Caco-2 (cell line): ENCODE results near the gene RPS6KA2. TPM values are rescaled to one million over a fixed set of nuclear protein-coding genes. Genes with fewer than 3 reads are reported as not detected.

ENCODE experiments used
- BruUV-seq: library from RNA; stranded (reverse); fragments of 400-500 nt; replicated peaks from 2 replicates; lab custom pipeline; 2021; lab: Mats Ljungman, UMichigan
- CTCF ChIA-PET: fragments of 300-600 bp; sonication (Branson Sonifier 250); formaldehyde crosslinking; loops from one replicate; lab custom pipeline; 2022; ENCODE audit warnings: antibody characterized with exemption; lab: Charles Lee
- POLR2A ChIA-PET: fragments of 300-600 bp; sonication (Branson Sonifier 250); formaldehyde crosslinking; loops from one replicate; lab custom pipeline; 2022; ENCODE audit warnings: antibody characterized with exemption; lab: Charles Lee
- DNase-seq, 2 experiments: peaks; one replicate each; pipeline versions ENCODE4 v3.0.0 to v3.0.0-alpha.2; 2020 to 2022
- H3K27me3 ChIP-seq: replicated peaks from 2 replicates; pipeline ENCODE4 v1.6.0; 2011; ENCODE audit warnings: low read length; ENCODE audit not compliant: control insufficient read depth, insufficient read depth
- H3K36me3 ChIP-seq: 2 replicates; pipeline ENCODE4 v1.5.1; 2011; ENCODE audit warnings: low read length; ENCODE audit not compliant: control insufficient read depth, insufficient read depth
- H3K4me1 ChIP-seq: fragments of 250-450 bp; sonication (Bioruptor Pico); 2 replicates; pipeline ENCODE4 v1.5.1; 2020; ENCODE audit warnings: mild to moderate bottlenecking
- H3K4me3 ChIP-seq: 2 replicates; pipeline ENCODE4 v1.5.1; 2011; ENCODE audit warnings: low read depth, mild to moderate bottlenecking, control low read depth, low read length
- H3K9me3 ChIP-seq: fragments of 250-450 bp; sonication (Bioruptor Pico); 2 replicates; pipeline ENCODE4 v1.5.1; 2020; ENCODE audit warnings: mild to moderate bottlenecking, moderate library complexity
- H3K27ac Mint-ChIP-seq: one replicate; pipeline ENCODE4 v1.8.0; 2022; ENCODE audit warnings: mixed read lengths; ENCODE audit not compliant: unreplicated experiment
- H3K27me3 Mint-ChIP-seq: one replicate; pipeline ENCODE4 v1.8.0; 2022; ENCODE audit warnings: mixed read lengths; ENCODE audit not compliant: insufficient read depth, unreplicated experiment
- H3K36me3 Mint-ChIP-seq: one replicate; pipeline ENCODE4 v1.8.0; 2022; ENCODE audit warnings: mild to moderate bottlenecking, mixed read lengths; ENCODE audit not compliant: insufficient read depth, unreplicated experiment
- H3K4me1 Mint-ChIP-seq: one replicate; pipeline ENCODE4 v1.8.0; 2022; ENCODE audit warnings: low read depth, mixed read lengths; ENCODE audit not compliant: unreplicated experiment
- H3K4me3 Mint-ChIP-seq: one replicate; pipeline ENCODE4 v1.8.0; 2022; ENCODE audit warnings: mild to moderate bottlenecking, moderate library complexity, mixed read lengths; ENCODE audit not compliant: unreplicated experiment
- H3K9me3 Mint-ChIP-seq: one replicate; pipeline ENCODE4 v1.8.0; 2022; ENCODE audit warnings: mixed read lengths; ENCODE audit not compliant: unreplicated experiment
- CTCF ChIP-seq, 2 experiments: fragments of 200-600 bp in 1 of 2; IDR thresholded peaks; 1 replicate in 1 of 2; 2 replicates in 1 of 2; pipeline versions ENCODE4 v1.5.1 to v1.8.0; 2011 to 2022; ENCODE audit warnings: antibody characterized with exemption in 1 of 2, control low read depth in 1 of 2, inconsistent platforms in 1 of 2, low read depth in 1 of 2, low read length in 1 of 2, mild to moderate bottlenecking in 1 of 2, moderate library complexity in 1 of 2; ENCODE audit not compliant: insufficient read depth in 1 of 2, severe bottlenecking in 1 of 2, unreplicated experiment in 1 of 2
- intact Hi-C: fragments of 100-400 bp; cut with micrococcal nuclease; formaldehyde crosslinking; loops from one replicate; pipeline ENCODE4 v1.10.0; 2022; ENCODE audit not compliant: unreplicated experiment
- total RNA-seq: library from RNA; stranded (reverse); gene quantifications from 2 replicates; pipeline ENCODE4 v1.2.3, GENCODE V29; 2022

RPS6KA2 gene
- total RNA-seq, 1 experiment from 2014 or later: 5.6 TPM

DNA sequence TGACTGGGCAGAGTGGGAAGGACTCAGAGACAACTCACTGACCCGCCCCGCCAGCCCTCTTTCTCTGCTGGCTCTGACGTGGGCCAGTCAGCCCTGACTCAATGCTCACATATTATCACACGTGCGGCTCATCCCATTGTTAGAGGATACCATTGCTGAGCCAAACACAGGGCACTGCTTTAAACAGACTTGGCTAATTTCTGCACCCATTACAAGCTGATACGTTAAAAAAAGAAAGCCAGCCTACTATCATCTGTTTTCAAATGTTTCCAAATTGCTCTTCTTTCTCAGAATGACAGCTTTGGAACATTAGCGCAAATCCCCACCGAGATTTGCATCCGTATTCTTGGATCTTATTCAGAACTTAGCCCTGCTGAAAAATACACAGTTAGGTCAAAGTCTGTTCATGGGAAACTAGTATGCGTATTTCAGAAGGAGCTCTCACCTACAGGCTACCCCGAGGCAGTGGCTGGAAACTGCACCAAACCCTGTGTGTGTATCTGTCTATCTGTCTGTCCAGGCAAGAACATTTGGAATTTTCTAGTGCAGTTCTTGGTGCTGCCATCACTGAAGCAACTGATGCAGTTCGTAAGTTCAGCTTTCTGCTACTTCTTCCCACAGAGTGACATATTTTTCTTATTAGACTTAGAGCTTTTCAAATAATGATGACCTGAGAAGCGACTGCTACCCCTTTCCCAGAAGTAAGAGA, 73.3 kb downstream of the RPS6KA2 start:
- no peaks in the 10 kb centered on the region for H3K4me1 ChIP-seq
- no peak overlapping the region for H3K27ac Mint-ChIP-seq
- H3K4me3 Mint-ChIP-seq: no peak overlapping the region
- H3K9me3 Mint-ChIP-seq: no peaks in the 10 kb centered on the region
- H3K36me3 Mint-ChIP-seq: no peaks in the 10 kb centered on the region
- intact Hi-C loops: no loop called here
- BruUV-seq: no TSS peak
- ChIA-PET CTCF (no interaction called here), POLR2A (no interaction called here)
- no peak overlapping the region for H3K4me3 ChIP-seq
- 0 out of 2 replicates have a peak, but pooled peaks cover 5% of the 10 kb centered on the region for H3K9me3 ChIP-seq
- no peaks in the 10 kb centered on the region for H3K4me1 Mint-ChIP-seq
- H3K27me3 ChIP-seq: peaks cover 2% of the 10 kb centered on the region
- TF ChIP-seq CTCF (IDR thresholded peaks at IDR 0.05; ENCODE audit: insufficient read depth in 1 of 2, low read depth in 1 of 2, low read length in 1 of 2, severe bottlenecking in 1 of 2, unreplicated experiment in 1 of 2): no peak
- H3K36me3 ChIP-seq: no peaks in the 10 kb centered on the region
- DNase-seq: no peak
- H3K27me3 Mint-ChIP-seq: peaks cover 27% of the 10 kb centered on the region

GRCh38 chr6:166552600-166552999, 74.5 kb downstream of the RPS6KA2 start:
- CTCF ChIA-PET: interaction anchor here (0.6 kb wide), 1 partner anchor 358 kb away, joined by 9 read pairs; no protein-coding TSS in a partner anchor
- intact Hi-C loops: no loop called here

More at GRCh38 chr6:166552600-166552999, 74.5 kb downstream of the RPS6KA2 start:
- no peak overlapping the region for H3K4me3 Mint-ChIP-seq
- H3K36me3 Mint-ChIP-seq: no peaks in the 10 kb centered on the region
- H3K36me3 ChIP-seq: no peaks in the 10 kb centered on the region
- H3K27me3 Mint-ChIP-seq: peaks cover 36% of the 10 kb centered on the region
- no peaks in the 10 kb centered on the region for H3K4me1 Mint-ChIP-seq
- no peak overlapping the region for H3K27ac Mint-ChIP-seq
- TF ChIP-seq CTCF (IDR thresholded peaks at IDR 0.05; ENCODE audit: insufficient read depth in 1 of 2, low read depth in 1 of 2, low read length in 1 of 2, severe bottlenecking in 1 of 2, unreplicated experiment in 1 of 2): no peak
- peaks cover 2% of the 10 kb centered on the region for H3K27me3 ChIP-seq
- no peaks in the 10 kb centered on the region for H3K4me1 ChIP-seq
- H3K4me3 ChIP-seq: no peak overlapping the region
- POLR2A ChIA-PET: no interaction called here
- no peaks in the 10 kb centered on the region for H3K9me3 Mint-ChIP-seq
- 0 out of 2 replicates have a peak, but pooled peaks cover 5% of the 10 kb centered on the region for H3K9me3 ChIP-seq
- BruUV-seq: no TSS peak
- DNase-seq: no peak
